AG10803 (cell line): ENCODE data around the gene S100A1.
"Not testable (repeated sequence)": the region's sequence is repeated elsewhere in the genome, so short reads cannot be mapped to it uniquely, and the experiment has no call there.

Source experiments
- DNase-seq: peaks from one replicate; pipeline ENCODE4 v3.0.0; 2010; ENCODE audit warnings: low read depth
- H3K4me3 ChIP-seq: 2 replicates; pipeline ENCODE4 v1.5.1; 2011; ENCODE audit warnings: mild to moderate bottlenecking, low read length, control low read depth
- TF ChIP-seq, protein P1 (sequence below): conservative IDR thresholded peaks from 2 replicates; pipeline ENCODE4 v1.5.1; 2011; ENCODE audit warnings: mild to moderate bottlenecking, low read length, control low read depth, inconsistent platforms

S100A1 gene

DNA sequence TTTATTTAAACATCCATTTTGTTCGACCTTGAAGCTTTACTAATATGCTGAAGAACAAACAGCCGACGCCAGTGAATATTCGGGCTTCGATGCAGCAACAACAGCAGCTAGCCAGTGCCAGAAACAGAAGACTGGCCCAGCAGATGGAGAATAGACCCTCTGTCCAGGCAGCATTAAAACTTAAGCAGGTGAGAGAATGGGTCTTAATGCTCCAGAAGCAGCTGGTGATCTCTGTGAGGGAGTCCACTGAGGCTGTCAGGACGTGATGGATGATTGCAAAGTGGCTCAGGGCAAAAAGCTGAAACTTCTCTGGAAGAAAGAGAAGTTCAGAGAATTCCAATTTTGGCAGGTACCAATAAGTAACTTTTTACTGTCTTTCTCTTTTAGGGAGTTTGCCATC is 10.0 kb downstream of the S100A1 start:
- no peak overlapping the region for H3K4me3 ChIP-seq

DNA sequence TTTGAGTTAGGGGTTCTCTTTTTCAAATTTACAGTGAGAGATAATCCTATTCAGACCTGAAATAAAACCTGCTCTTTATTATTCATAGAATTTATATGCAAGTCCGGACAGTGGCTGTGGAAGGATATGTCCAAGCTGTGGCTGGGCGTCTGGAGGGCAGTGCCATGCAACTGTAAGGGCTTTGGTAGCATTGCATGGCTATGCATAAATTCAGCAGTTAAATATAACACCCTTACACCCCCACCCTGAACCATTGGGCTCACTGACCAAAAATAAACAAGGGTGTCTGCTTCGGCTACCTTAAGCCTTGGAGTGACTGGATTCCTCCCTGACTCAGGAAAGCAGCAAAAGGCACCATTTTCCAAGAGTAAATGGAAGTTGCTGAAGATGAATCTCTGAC is 11.0 kb downstream of the S100A1 start:
- no peak overlapping the region for H3K4me3 ChIP-seq
- TF ChIP-seq, protein P1, sequence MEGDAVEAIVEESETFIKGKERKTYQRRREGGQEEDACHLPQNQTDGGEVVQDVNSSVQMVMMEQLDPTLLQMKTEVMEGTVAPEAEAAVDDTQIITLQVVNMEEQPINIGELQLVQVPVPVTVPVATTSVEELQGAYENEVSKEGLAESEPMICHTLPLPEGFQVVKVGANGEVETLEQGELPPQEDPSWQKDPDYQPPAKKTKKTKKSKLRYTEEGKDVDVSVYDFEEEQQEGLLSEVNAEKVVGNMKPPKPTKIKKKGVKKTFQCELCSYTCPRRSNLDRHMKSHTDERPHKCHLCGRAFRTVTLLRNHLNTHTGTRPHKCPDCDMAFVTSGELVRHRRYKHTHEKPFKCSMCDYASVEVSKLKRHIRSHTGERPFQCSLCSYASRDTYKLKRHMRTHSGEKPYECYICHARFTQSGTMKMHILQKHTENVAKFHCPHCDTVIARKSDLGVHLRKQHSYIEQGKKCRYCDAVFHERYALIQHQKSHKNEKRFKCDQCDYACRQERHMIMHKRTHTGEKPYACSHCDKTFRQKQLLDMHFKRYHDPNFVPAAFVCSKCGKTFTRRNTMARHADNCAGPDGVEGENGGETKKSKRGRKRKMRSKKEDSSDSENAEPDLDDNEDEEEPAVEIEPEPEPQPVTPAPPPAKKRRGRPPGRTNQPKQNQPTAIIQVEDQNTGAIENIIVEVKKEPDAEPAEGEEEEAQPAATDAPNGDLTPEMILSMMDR = no peak
- no peak for DNase-seq

More for the DNA sequence above, 10.0 kb downstream of the S100A1 start:
- TF ChIP-seq, protein P1 = no peak
- no peak for DNase-seq

DNA sequence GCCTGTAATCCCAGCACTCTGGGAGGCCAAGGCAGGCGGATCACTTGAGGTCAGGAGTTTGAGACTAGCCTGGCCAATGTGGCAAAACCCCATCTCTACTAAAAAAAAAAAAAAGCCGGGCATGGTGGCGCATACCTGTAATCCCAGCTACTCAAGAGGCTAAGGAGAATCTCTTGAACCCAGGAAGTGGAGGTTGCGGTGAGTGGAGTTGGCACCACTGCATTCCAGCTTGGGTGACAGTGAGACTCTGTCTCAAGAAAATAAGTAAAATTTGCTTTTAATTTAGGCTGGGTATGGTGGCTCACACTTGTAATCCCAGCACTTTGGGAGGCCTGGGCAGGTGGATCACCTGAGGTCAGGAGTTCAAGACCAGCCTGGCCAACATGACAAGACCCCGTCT is 12.0 kb downstream of the S100A1 start:
- H3K4me3 ChIP-seq, DNase-seq: not testable (repeated sequence)

DNA sequence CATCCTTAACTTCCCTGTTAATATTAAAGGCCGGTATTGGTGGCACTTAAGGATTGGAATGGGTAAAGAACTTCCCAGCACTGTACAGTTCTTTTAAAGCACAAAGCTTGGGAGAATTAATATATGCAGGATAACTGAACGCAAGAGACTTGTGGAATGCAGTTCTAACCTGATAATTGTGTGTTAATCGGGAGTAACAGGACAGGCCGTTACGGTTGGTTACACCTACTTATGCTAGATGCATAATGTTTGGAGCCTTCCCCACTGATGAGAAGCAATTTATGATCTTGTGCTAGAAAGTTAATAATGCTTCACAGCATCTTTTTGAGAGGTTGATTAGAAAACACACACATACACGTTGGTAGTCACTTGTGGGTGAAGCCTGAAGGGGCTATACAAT is 12.6 kb downstream of the S100A1 start:
- TF ChIP-seq, protein P1 = no peak
- no peak overlapping the region for H3K4me3 ChIP-seq
- DNase-seq = no peak

DNA sequence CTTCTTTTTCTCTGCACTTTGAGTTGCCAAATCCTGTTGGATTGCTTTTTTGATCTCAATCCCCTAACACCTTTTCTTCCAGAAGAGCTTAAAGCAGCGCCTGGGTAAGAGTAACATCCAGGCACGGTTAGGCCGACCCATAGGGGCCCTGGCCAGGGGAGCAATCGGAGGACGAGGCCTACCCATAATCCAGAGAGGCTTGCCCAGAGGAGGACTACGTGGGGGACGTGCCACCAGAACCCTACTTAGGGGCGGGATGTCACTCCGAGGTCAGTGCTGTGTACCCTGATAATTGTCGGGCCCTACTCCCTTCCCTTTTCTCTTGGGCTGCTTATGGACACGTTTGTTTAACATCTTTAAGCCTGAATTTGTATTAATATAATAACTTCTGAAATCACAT is 13.9 kb downstream of the S100A1 start:
- no peak overlapping the region for H3K4me3 ChIP-seq
- TF ChIP-seq, protein P1 = no peak
- DNase-seq = no peak

DNA sequence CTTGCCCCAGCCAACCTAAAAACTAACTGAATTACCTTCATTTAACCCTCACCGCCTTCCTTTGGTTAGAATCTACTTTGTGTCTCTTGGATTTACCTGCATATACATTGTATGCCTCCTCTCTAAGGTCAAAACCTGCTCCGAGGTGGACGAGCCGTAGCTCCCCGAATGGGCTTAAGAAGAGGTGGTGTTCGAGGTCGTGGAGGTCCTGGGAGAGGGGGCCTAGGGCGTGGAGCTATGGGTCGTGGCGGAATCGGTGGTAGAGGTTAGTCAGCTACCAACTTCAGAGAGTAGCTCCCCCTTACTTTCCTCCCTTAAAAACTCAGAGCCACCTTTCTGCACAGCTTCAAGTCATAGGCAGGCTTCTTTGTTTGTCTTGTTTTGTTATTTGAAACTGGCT is 14.9 kb downstream of the S100A1 start:
- TF ChIP-seq, protein P1 = no peak
- no peak for DNase-seq
- no peak overlapping the region for H3K4me3 ChIP-seq

DNA sequence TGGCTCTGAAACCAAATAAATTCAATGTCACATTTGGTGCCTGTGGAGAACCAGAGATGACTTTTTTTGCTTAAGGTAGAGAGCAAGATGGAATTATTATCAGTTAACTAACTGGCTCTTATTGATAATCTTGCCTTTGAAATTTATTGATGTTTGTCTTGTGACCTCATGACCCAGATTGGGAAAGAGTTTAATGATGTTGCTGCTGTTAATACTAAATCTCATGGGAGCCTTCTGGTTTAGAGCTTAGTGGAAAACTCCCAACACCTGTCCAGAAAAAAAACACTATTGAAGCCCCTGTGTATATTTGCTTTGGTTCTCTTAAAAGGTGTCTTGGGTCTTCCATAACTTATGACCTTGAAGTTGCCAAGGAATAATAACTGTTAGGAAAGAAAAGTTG is 15.6 kb downstream of the S100A1 start:
- no peak for DNase-seq
- TF ChIP-seq, protein P1 = no peak

More for the DNA sequence above, 15.6 kb downstream of the S100A1 start:
- H3K4me3 ChIP-seq = no peak overlapping the region
